Measurements from ENCODE around the gene SP9.

The SP9 gene

GRCh38 chr2:174334781-174335251 lies at the start of gene SP9:
Gene SP9, plus strand, starts transcription at chr2:174334954. Its CDS starts 139 bp downstream, at chr2:174335093.
- in situ Hi-C loops (cut with MboI; ENCODE audit: low sequenced_read_pairs): no loop called here

DNA sequence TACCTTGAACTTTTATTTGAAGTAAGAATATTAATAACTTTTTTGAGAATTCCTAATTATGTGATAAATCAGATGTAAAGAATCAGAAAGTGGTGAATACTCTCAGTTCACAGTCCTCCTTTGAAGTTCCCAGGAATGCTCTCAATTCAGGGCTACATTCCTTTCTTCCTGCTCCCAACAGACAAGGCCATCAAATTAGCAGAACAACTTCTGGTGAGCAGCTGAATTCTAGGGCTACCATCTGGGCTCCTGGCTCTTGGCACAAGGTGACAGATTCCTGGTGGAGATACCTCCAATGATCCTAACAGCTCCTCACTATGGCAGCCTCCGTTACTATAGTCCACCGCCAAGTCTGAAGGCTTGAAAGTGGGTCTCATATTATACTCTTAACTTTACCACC lies 48.6 kb upstream of the SP9 start:
- in situ Hi-C loops (cut with MboI; ENCODE audit: low sequenced_read_pairs): no loop called here

- in situ Hi-C loops (cut with MboI; ENCODE audit: low sequenced_read_pairs): no loop called here
Measured at GRCh38 chr2:174292908-174293307, 41.8 kb upstream of the SP9 start.

DNA sequence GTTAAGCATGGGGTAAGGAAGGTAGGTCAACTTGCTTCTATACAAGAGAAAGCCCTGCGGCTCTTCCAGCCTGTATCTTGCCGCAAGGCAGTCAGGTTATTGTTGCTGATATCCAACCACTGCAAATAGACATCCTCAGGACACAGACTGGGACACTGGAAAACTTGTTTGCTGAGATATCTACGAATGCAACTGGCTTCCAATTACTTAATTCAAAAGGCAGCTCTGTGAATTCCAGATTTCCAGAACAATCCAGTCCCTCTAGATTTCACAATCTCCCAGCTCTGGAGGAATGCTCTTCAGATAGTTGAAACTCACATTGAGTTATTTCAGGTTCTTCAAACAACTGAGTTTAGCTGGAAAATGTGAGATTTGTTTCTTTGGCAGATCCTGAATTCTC lies 34.6 kb upstream of the SP9 start:
- in situ Hi-C loops (cut with MboI; ENCODE audit: low sequenced_read_pairs): no loop called here

GRCh38 chr2:174312581-174313234 lies 22.0 kb upstream of the SP9 start:
- in situ Hi-C loops (cut with MboI; ENCODE audit: low sequenced_read_pairs): no loop called here

GRCh38 chr2:174322149-174322548 lies 12.6 kb upstream of the SP9 start:
- in situ Hi-C loops (cut with MboI; ENCODE audit: low sequenced_read_pairs): no loop called here

DNA sequence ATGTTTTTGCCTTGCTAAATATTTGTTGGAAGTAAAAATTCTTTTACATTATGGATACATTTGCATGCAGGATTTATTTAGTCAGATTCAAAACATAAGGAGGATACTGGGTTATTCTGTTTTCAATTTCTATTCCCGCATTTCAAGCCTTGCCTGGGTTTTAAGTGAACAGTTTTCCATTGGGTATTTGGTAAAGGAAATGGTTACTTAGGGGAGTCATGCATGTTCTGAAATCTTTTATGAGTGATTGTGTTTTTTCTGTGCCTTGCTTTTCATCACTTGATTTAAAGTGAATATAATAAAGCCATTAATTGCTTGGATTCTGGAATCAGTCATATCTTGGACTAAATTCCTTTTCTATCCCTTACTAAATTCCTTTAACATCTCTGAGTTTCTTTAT lies 12.0 kb upstream of the SP9 start:
- in situ Hi-C loops (cut with MboI; ENCODE audit: low sequenced_read_pairs): no loop called here

GRCh38 chr2:174324530-174324929 lies 10.2 kb upstream of the SP9 start:
- in situ Hi-C loops (cut with MboI; ENCODE audit: low sequenced_read_pairs): no loop called here

DNA sequence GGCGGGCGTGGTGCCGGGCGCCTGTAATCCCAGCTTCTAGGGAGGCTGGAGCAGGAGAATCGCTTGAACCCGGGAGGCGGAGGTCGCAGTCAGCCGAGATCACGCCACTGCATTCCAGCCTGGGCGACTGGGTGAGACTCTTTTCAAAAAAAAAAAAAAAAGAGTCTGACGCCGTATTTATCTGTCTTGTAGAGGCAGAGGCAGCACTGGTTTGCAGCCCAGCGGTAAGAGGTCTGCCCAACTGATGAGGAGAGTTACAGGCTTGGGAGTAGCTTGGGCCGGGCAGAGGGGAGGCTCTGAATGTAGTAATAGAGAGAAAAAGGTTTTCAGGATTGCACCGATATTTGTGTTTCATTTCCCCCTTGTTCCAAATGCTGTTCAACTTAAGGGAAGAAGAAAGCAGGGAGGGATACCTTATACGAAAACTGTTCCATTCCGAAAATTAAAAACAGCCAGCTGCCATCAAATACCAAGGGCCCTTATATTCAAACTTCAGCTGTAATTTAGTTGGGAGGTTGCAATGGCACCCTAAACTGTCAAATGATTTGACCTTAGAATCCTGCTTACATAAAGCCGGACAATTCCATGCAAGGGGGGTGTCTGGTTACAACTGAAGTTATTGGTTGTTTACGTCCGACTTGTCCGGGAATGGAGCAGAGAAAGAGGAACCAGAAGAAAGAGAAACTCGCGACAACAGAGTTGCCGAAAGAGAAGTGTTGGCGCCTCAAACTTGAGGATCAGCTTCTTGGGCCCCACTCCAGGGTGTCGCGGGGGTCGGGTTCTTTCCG lies 9.2 kb upstream of the SP9 start:
- in situ Hi-C loops (cut with MboI; ENCODE audit: low sequenced_read_pairs): no loop called here

DNA sequence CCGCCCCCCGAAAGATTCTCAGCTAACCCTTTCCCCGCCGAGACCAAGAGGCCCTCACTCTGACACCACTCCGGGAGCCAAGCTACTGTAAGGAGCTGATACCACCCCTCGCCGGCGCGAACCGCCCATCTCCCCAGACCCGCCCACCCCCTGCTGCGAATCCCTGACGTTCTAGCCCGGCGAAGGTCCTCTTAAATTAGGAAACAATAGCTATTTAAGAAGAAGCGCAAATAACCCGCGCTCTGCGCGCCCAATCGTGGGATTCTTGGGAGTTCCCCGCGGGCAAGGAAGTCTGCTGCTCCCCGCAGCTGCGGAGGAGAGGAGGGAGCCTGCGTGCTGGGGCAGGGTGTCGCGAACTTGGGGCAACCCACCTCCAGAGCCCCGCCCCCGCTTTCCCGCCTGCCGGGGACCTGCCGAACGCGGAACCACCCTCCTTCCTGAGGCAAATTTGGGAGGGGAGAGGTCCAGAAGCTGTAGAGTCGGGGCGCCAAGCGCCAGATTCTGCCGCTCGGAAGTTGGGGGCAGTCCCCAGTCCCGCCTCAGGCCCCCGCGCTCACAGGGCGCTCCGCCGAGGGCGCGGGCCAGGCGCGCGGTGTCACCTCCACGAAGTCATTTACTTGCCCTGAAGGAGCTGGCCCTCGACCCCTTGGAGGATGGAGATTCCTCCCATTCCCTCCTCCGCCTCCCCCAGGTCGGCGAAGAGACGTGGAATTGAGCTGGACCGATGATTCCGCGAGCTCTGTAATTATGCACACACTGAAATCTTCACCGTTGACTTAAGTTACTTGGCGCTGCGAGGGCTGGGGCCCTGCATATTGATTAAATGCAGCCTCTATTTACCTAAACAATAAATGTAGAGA lies 8.4 kb upstream of the SP9 start:
- in situ Hi-C loops (cut with MboI; ENCODE audit: low sequenced_read_pairs): no loop called here

GRCh38 chr2:174327021-174327840 lies 7.5 kb upstream of the SP9 start:
- in situ Hi-C loops (cut with MboI; ENCODE audit: low sequenced_read_pairs): no loop called here

GRCh38 chr2:174327841-174328113 lies 7.0 kb upstream of the SP9 start:
- in situ Hi-C loops (cut with MboI; ENCODE audit: low sequenced_read_pairs): no loop called here

DNA sequence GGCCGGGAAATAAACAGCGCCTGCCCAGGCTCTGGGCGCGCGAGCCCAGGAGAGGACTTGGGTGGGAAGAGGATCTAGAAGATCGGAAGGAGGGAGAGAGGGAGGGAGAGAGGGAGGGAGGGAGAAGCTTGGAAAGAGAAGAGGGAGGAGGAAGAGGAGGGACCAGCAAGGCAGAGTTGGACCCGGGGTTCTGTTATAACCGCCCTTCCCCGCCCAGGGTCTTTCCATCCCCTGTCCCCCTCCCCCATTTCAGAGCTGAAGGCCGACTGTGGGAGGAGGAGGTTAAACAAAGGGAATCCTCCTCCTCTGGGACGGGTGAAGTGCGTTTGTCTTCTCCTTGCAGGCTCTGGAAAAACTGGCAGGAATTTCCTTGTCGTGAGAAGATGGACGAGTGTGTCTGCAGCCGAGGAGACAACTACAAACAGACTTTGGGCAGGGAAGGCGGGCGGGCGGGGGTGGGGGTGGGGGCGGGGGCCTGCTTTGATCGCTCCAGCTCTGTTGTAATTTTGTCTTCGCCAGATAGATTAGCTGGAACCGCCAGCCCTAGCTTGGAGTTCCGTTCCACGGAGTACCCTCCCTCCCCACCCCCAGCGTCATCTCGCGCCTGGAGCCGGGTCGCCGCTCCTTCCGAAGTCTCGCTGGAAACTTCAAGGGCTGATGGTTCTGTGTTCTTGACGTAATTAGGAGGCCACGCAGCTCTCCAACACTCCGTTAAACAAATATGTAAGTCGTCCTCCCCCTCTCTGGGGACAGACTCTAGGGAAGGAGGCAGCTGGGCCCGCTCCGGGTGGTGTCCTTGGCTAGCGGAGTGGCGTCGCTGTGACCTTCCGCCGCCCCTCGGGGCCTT lies 6.4 kb upstream of the SP9 start:
- in situ Hi-C loops (cut with MboI; ENCODE audit: low sequenced_read_pairs): no loop called here

DNA sequence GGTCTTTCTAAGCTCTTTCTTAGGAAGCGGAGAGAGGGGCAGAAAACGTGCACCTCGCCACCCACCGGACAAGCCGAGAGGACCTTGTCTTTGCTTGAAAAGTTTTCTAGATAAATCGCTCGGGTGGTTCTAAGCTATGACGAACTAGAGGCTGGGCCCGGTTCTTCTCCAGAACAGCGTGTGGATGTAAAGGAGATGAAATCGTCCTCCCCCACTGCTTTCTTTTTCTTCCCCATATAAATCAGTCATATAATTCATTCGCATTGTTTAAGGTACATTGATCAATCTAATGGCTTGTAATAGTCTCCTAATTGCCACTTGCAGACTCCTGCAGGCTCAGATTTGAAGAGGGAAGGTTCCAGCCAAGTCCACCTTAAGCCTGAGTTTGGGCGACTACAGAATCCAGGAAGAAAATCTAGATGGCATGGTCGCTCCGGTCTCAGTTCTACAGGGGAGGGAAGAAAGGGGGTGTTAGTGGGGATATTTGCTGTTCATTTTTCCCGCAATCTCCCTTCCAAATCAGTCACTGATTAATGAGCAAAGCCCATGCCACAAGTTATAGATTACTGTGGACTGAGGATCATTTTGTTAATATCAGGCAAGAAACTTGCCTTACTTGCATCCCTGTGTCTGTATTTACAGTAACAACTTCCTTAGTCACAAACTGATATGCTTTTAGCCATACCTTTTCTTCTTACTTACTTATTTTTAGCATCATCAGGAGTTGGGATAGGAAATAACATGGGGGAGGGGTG lies 5.6 kb upstream of the SP9 start:
- in situ Hi-C loops (cut with MboI; ENCODE audit: low sequenced_read_pairs): no loop called here

DNA sequence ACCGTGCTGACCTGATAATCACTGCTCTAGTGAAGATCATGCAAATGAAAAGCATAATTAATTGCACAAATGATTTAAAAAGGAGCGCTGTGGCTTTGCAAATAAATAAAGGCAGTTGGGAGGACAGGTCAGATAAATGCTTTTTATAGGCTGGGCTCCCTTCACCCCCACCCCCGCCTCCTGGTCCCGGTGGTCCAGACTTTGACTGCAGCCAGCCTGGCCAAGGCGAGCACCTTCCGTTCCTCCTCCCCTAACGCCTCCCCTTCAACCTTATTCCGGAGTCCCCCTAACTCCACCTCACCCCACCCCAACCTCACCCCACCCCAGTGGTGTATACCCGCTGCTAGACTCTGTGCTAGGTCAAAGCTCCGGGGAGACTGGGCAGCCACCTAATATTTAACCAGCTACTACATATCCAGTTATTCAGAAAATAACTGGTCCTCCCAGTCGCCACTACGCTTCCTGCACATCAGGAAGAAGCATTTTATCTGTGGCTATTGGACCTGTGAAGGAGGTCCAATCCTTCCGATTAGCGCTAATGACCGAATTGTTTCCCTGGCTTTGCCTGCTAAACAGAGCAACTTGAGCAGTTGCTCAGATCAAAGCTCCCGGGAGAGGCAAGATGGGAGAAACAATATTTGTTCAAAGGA lies 3.7 kb upstream of the SP9 start:
- in situ Hi-C loops (cut with MboI; ENCODE audit: low sequenced_read_pairs): no loop called here

- in situ Hi-C loops (cut with MboI; ENCODE audit: low sequenced_read_pairs): no loop called here
Measured at GRCh38 chr2:174331595-174332216, 3.0 kb upstream of the SP9 start.

GRCh38 chr2:174332217-174332963 lies 2.4 kb upstream of the SP9 start:
- in situ Hi-C loops (cut with MboI; ENCODE audit: low sequenced_read_pairs): no loop called here

- in situ Hi-C loops (cut with MboI; ENCODE audit: low sequenced_read_pairs): no loop called here
Measured at GRCh38 chr2:174333017-174333371, 1.8 kb upstream of the SP9 start.

Data from hTERT RPE-1 (cell line).